KG1 (cell line): ENCODE measurements around the gene ADAM10.

Experiments
- DNase-seq: peaks from one replicate; lab custom pipeline; 2025; lab: John Stamatoyannopoulos, UW

The ADAM10 gene

GRCh38 chr15:58576657-58577056 is 172.8 kb downstream of the ADAM10 start:
- no peak for DNase-seq

- no peak for DNase-seq
Measured at GRCh38 chr15:58575045-58575786, 174.3 kb downstream of the ADAM10 start.

GRCh38 chr15:58574631-58575030 is 174.9 kb downstream of the ADAM10 start:
- no peak for DNase-seq

DNA sequence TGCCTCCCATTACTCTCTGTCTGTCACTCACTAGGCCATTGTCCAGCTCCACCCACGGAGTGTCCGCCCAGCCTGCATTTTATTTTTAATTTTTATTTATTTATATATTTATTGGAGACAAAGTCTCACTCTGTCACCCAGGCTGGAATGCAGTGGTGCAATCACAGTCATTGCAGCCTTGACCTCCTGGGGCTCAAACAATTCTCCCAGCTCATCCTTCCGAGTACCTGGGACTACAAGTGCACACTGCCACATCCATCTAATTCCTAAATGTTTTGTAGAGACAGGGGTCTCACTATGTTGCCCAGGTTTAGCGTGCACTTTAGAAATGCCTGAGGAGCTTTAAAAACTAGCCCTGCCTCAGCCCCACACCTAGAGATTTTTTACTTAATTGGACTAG is 176.2 kb downstream of the ADAM10 start:
- DNase-seq = no peak

GRCh38 chr15:58572521-58572920 is 177.0 kb downstream of the ADAM10 start:
- no peak for DNase-seq

DNA sequence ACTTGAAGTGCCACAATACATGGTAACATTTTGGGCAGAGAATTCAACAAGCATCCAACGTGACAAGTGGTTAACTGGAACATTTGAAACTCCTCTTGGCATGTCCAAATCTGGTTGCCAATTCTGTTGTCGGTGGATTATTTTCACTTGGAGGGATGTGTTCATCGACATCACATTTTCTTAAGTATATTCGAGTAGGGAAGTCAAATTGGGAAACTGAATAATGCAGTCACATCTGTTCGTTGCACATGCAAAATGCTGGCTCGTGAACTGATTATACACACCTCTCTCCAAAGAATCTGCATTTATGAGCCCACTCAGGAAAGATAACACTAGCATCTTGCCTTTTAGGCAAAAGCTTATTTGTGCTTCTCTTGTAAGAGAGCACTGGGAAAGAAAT is 178.0 kb downstream of the ADAM10 start:
- DNase-seq = no peak

DNA sequence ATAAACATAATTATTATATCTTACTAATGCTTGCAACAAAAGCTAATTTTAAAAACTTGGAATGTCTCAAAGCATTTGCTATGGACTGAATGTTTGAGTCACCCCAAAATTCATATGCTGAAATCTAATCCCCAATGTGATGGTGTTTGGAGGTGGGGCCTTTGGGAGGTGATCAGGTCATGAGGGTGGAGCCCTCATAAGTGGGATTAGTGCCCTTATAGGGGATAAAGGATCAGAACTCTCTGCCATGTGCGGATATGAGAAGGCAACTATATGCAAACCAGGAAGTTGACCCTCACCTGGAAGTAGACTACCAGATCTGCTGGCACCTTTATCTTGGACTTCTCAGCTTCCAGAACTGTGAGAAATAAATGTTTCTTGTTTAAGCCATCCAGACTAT is 180.1 kb downstream of the ADAM10 start:
- DNase-seq = no peak

DNA sequence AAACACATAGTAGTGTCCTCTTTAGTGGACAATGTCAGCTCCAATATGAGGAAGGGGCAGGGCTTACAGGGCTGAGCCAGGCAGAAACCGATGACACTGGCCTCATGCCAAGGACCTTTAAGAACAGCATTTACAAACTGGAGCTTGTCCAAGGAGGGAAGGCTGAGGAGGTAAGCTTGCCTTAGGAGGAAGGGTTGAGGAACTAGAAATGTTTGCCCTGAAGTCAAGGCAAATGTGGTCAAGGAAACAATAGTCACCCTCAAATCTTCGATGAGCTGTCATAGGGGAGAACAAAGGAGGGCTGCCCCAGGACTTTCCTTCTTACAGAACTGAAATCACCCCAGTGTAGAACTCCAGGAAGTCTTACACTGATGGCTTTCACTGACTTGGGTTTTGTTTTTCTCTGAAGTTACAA is 181.3 kb downstream of the ADAM10 start:
- DNase-seq = no peak

DNA sequence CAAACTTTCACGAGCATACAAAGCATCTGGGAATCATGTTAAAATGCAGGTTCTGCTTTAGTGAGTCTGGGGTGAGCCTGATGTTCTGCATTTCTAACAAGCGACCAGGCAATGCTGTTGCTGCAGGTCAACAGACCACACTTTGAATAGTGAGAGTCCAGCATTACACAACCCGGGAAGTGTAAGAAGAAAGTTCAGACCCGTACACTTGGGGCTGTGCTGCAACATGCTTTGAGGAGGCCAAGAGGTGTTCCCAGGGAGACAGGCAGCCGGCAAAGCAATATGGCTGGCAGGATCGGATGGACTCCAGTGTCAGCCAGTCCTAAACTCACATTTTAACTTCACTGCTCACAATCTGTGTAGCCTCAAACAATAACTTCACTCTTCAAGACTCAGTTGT is 183.5 kb downstream of the ADAM10 start:
- DNase-seq = no peak

DNA sequence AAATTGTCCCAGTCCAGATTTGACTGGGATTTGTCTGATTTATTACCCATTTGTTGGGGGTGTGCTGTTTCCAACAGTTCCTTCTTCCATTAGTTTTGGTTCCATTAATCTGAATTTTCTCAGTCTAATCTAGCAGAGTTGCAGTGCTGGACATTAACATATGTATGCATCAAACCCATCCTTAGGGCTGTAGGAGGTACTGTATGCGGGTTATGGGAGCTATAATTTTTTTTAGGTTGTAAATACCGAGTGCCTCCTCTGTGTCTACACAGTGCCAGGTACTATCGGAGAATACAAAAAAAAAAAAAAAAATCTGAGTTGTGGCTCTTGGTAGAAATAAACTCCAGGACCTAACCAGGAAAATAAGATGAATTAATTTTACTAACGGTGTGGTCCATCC is 183.9 kb downstream of the ADAM10 start:
- no peak for DNase-seq

- no peak for DNase-seq
Measured at GRCh38 chr15:58564981-58565380, 184.5 kb downstream of the ADAM10 start.

GRCh38 chr15:58562135-58562534 is 187.4 kb downstream of the ADAM10 start:
- no peak for DNase-seq

GRCh38 chr15:58561321-58561720 is 188.2 kb downstream of the ADAM10 start:
- no peak for DNase-seq

- no peak for DNase-seq
Measured at GRCh38 chr15:58559904-58560588, 189.5 kb downstream of the ADAM10 start.

- no peak for DNase-seq
Measured at GRCh38 chr15:58558777-58559176, 190.7 kb downstream of the ADAM10 start.

DNA sequence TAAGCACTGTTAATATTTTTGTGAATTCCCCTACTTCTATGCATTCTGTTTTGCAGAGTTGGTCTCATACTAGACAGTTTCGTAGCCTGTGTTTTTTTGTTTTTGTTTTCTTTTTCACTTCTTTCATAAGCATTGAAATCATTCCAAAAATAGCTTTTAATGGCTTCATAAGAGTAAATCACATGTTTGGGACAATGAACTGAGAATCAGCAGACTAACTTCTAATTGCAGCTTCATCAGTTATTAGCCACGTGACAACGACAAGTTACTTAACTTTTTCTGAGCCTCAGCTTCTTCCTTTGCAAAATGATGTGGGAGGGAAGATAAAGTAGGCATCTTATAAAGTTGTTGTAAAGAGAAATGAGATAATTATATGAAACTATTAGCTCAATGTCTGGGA is 193.0 kb downstream of the ADAM10 start:
- no peak for DNase-seq

DNA sequence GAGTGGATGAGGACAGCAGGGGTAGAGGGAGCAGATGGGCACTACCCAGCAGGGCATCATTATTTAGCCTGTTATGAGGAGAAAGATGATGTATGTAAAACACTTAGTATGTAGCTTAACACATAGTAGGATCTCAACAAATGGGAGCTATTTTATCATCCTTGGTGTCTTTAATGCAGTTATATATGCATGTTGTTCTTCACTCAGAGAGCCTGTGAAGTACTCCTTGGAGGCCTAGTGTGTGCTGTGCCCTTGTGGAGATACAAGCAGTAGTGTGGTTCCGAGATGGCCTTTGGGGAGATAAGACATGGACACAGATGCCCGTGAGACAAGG is 193.5 kb downstream of the ADAM10 start:
- DNase-seq = no peak

DNA sequence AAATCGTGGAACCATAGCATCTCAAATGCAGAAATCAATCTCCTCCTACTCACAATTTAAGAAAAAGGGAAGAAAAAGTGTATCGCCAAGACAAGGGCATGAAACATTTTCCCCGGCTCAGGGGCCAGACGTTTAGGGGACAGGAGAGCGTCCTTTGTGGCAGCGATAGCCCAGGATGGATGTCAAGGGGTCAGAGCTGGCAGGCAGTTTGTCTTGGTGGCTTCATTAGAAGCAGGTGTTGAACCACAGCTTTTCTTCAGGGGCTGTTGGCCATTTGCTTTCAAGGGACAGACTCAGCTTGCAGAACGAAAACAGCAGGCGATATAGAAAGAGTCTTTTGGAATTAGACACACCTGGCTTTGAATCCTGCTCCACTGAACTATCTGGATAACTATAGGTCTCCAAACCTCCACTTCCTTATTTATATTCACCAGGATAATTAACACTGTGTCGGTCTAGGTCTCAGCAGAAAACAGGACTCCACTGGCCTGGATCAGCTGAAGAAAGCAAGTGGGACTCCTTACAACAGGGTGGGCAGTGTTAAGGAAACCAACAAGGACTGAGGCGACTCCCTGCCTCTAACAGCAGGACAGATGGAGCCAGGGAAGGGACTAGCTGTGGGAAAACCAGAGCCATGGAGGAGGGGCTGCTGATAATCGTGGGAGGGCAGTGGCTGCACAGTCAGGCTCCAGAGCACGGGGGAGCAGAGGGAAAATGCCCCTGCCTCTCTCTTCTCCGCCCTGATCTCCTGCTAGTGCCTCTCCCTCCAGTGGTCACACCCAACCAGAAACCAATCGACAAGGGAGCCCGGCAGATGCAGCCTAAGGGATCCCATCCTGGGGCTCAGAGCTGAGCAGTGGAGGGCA is 194.1 kb downstream of the ADAM10 start:
- no peak for DNase-seq

GRCh38 chr15:58554758-58555157 is 194.7 kb downstream of the ADAM10 start:
- DNase-seq = no peak

- DNase-seq = no peak
Measured at GRCh38 chr15:58553365-58553918, 196.1 kb downstream of the ADAM10 start.

- DNase-seq = no peak
Measured at GRCh38 chr15:58552505-58553364, 196.8 kb downstream of the ADAM10 start.
